Measurements from ENCODE around the gene ARID3A.
A peak's percentile ranks its signal among the peaks of the same experiment; 100 is the strongest.

The ARID3A gene

DNA sequence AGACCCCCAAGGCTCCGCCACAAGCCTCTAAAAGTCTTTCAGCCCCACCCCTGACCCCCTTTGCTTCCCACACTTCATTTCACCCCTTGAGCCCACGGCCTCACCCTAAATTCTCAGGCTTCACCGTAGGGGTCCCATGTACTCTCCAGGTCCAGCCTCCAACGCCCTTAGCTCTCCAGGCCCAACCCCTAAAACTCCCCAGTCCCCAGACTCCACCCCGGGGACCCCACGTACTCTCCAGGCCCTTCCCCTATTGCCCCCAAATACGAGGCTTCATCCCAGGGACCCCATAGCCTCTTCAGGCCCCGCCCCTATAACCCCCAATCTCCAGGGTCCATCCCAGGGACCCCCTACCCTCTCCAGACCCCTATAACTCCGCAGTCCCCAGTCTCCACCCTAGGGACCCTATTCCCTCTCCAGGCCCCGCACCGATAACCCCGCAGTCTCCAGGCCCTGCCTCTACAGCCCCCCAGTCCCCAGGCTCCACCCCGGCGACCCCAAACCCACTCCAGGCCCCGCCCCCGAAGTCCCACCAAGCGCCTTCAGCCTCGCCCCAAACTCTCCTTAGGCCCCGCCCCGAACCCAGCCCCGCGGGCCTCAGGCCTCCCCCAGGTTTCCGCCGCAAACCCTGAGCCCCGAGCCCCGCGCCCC is 33.5 kb upstream of the ARID3A start:
- no peak for DNase-seq

- DNase-seq = peak; percentile 94
These were observed 32.7 kb upstream of the ARID3A start, which contains the start of the genes MED16 and RNU6-9 for GRCh38 chr19:892894-893689. MED16 (minus strand) TSS chr19:893187; CDS start chr19:891131, 2,056 bp downstream. RNU6-9 (plus strand) TSS chr19:893484.

GRCh38 chr19:896434-896833 is 29.4 kb upstream of the ARID3A start:
- no peak for DNase-seq

GRCh38 chr19:896999-897398 is 28.8 kb upstream of the ARID3A start:
- no peak for DNase-seq

GRCh38 chr19:897442-898039 is 28.3 kb upstream of the ARID3A start:
- no peak for DNase-seq

DNA sequence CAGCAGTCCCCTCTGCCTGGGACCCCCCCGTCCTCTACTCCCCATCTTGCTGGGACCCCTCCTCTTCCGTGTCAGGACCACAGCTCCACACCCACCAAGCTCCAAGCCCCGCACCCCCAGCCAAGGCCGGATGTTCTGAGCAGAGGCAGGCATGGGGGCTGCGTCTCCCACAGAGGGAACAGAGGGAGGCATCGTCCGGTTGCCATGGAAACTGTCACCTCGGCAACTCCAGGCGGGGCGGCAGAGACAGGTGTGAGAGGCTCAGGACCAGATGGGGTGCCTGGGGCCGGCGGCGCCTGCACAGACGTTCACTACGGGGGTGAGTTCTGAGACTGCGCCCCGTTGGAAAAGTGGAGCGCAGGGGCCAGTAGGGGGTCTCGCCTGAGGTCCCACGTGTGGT is 27.2 kb upstream of the ARID3A start:
- no peak for DNase-seq

DNA sequence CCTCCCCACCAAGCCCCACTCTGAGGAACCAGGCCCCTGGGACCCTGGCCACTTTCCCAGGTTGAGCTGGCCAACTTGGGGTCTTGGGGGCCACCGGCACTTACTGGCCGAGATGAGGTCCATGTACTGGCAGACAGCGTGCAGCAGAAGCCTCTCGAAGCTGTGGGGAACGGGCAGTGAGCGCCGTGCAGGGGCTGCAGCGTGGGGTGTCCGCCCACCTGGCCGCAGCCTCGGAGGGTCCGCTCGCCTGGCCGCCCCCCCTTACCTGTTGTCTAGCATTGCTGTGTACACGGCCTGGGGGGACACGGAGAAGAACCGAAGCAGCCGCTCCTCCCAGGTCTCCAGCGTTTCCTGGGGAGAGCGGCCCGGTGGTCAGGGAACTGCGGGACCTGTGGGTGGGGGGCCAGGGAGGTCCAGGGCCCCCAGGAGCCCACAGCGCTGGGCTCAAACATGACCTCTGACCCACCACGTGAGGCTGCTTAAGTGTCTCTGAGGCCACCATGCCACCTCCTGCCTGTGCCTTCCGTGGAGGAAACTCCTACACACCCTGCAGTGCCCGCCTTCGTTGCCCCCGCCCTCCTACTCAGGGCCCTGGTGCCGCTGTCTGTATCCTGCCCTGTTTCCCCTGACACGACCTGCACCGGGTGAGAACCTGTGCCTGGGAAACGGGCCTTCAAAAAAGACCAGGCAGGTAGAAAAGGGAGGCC is 26.3 kb upstream of the ARID3A start:
- DNase-seq = no peak

- DNase-seq = no peak
These were observed 25.9 kb upstream of the ARID3A start for GRCh38 chr19:900043-900301.

GRCh38 chr19:900302-901111 is 25.3 kb upstream of the ARID3A start:
- no peak for DNase-seq

GRCh38 chr19:901216-902092 is 24.4 kb upstream of the ARID3A start:
- DNase-seq = no peak

DNA sequence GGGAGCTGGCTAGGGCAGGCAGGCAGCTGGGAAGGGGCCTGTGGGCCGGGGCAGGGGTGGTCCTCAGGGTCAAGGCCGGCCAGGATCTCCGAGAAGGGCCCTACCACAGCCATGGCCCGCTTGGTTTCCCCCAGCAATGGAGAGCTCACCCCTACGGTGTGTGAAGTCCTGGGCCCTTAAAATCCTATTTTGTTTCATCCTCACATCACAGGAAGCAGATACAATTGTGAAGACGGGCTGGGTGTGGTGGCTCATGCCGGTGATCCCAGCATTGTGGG is 23.8 kb upstream of the ARID3A start:
- DNase-seq = no peak

DNA sequence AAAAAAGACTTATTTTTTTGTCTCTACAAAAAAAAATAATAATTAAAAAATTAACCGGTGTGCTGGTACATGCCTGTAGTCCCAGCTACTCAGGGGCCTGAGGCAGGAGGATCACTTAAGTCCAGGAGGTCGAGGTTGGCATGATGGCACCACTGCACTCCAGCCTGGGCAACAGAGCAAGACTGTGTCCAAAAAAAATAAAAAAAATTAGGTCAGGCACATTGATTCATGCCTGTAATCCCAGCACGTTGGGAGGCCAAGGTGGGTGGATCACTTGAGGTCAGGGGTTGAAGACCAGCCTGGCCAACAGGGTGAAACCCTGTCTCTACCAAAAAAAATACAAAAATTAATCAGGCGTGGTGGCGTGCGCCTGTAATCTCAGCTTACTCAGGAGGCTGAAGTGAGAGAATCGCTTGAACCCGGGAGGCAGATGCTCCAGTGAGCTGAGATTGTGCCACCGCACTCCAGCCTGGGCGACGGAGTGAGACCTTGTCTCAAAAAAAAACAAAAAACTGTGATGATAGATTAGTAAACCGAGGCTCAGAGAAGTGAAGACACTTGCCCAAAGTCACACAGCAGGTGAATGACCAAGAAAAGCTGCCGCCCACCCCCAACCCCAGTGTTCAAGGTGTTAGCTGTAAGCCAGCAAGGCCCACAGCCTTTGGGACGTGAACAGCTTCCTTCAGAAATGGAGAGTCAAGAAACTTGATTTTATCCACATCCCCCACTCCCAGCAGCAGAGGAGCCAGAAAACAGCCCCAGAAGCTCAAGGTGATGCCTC is 23.2 kb upstream of the ARID3A start:
- DNase-seq = no peak

GRCh38 chr19:903266-903797 is 22.5 kb upstream of the ARID3A start:
- no peak for DNase-seq

DNA sequence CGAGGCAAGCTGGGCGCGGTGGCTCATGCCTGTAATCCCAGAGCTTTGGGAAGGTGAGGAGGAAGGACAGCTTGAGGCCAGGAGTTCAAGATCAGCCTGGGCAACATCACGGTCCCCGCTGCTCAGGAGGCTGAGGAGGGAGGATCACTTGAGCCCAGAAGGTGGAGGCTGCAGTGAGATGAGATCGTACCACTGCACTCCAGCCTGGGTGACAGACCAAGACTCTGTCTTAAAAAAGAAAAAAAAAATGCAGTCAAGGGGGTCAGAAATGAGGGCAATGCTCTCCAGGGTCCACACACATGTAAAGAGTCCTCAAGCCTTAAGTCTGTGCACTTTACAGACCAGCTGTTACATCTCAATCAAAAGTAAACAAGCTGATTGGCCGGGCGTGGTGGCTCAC is 21.3 kb upstream of the ARID3A start:
- no peak for DNase-seq

DNA sequence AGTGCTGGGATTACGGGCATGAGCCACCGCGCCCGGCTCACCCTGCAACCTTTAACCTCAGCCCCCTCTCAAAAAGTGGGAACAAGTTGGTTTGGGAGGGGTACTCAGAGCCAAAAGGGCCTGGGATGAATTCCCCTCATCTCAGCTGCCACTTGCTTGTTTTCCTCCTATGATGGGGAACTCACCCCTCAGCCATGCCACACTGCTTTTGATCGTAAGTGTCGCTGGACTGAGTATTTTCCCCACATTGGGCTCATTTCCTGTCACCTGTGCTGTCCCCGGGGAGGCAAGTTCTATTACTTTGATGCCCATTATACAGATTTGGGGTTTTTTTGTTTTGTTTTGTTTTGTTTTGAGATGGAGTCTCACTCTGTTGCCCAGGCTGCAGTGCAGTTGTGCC is 19.4 kb upstream of the ARID3A start:
- DNase-seq = no peak

- DNase-seq = no peak
These were observed 18.5 kb upstream of the ARID3A start for GRCh38 chr19:907183-907853.

- DNase-seq = no peak
These were observed 14.4 kb upstream of the ARID3A start for GRCh38 chr19:911197-912033.

DNA sequence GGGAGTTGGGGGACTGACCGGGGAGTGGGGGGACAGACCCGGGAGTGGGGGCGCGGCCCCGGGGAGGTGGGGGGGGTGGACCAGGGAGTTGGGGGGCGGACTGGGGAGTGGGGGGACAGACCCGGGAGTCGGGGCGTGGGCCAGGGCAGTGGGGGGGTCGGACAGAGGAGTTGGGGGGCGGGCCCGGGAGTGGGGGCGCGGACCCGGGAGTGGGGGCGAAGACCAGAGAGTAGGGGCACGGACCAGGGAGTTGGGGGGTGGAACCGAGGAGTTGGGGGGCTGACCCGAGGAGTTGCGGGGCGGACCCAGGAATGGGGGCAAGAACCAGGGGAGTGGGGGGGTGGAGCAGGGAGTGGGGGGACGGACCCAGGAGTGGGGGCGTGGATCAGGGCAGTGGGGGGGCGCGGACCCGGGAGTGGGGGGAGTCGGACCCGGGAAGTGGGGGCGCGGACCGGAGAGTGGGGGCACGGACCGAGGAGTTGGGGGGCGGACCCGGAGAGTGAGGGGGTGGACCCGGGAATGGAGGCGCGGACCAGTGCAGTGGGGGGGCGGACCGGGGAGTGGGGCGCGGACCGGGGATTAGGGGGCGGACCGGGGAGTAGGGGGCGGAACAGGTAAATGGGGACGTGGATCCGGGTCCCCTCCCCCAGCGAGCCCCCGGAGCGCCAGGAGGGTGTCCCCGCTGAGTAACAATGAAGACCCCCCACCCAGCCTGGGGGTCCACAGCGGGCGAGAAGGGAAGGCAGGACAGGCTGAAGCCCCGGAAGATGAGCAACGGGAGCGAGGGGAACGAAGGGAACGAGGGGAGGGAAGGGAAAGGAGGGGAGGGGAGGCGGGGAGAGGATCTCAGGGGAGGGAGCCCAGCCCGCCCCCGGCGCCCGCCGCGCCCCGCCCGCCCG is 13.4 kb upstream of the ARID3A start:
- no peak for DNase-seq
